IPS DF 4.7 (cell line): ENCODE measurements around the gene AFAP1L2.
"Not testable (repeated sequence)": the region's sequence is repeated elsewhere in the genome, so short reads cannot be mapped to it uniquely, and the experiment has no call there.

Experiments used
- DNase-seq: peaks from one replicate; pipeline ENCODE4 v3.0.0-alpha.2; 2013; ENCODE audit warnings: low spot score; ENCODE audit errors: extremely low read depth

The AFAP1L2 gene

GRCh38 chr10:114337510-114338462, 66.5 kb downstream of the AFAP1L2 start:
- DNase-seq, result no peak

- DNase-seq, result no peak
These were observed 67.3 kb downstream of the AFAP1L2 start for GRCh38 chr10:114336823-114337509.

GRCh38 chr10:114335614-114336013, 68.7 kb downstream of the AFAP1L2 start:
- DNase-seq, result no peak

GRCh38 chr10:114334301-114334700, 70.0 kb downstream of the AFAP1L2 start:
- no peak for DNase-seq

DNA sequence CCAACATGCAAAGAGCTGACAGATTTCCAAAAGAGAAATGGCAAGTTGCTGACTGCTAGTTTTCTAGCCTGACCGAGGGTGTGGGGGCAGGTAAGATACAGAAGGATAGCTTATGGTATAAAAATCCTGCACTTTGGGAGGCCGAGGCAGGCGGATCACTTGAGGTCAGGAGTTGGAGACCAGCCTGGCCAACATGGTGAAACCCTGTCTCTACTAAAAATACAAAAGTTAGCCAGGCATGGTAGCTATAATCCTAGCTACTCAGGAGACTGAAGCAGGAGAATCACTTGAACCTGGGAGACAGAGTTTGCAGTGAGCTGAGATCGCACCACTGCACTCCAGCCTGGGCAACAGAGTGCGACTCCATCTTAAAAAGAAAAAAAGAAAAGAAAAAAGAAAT, 70.9 kb downstream of the AFAP1L2 start:
- not testable (repeated sequence) for DNase-seq

DNA sequence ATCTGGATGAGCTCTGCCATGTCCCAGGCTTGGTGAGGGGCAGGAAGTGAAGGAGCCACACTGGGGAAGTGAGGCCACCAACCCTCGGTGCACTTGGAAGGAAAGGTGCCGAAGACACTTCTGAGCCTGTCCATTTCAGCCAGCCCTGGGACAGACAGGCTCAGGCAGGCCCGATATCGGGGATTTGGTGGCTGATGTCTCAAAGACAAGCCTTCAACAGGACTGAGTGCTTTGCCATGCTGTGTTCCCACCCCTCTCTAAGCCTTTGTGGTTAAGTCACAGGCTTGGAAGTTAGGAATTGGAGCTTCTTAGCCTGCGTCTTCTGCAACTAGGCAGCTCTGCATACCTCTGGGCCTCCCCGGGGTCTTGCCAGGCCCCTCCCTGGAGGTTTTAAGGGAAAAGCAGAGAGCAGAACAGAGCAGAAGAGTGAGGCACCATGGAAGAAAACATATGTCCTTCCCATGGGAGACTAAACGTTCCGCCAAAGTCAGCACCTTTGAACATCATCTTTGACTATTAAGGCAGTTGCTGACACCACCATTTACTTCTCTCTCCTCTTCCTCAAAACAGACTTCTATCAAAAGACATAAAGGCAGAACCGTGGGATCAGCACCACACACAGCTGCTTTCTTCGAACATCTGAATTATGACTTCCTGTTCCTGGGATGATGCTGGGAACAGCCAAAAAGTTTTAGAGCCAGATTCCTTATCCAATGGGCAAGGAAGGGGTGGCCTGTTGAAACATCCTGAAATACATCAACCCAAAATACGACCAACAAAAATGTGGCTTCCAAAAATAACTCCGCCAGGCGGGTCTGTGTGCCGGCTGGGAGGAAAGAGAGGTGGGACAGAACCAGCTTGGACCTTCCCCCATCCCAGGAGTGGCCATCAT, 71.8 kb downstream of the AFAP1L2 start:
- DNase-seq, result no peak

GRCh38 chr10:114329634-114330365, 74.5 kb downstream of the AFAP1L2 start:
- DNase-seq, result no peak

DNA sequence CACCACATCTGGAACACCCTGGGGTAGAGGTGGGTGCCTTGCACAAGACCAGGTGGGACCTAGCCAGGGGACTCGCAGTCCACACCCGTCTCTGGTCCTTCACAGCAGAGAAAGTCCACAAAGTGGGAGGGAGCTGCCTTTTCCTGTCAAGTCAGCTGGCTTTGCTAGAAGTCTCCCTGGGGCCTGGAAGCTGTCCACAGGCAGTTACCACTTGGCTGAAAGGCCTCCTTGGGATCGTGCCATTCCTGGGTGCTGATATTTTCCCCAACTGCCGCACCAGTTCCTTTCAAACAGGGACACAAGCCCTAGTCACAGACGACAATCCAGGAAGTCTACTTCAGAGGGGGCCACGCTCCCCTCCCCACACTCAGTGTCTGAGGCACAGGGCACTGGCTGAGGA, 75.4 kb downstream of the AFAP1L2 start:
- DNase-seq, result no peak

- DNase-seq, result no peak
These were observed 75.9 kb downstream of the AFAP1L2 start for GRCh38 chr10:114328441-114328812.

DNA sequence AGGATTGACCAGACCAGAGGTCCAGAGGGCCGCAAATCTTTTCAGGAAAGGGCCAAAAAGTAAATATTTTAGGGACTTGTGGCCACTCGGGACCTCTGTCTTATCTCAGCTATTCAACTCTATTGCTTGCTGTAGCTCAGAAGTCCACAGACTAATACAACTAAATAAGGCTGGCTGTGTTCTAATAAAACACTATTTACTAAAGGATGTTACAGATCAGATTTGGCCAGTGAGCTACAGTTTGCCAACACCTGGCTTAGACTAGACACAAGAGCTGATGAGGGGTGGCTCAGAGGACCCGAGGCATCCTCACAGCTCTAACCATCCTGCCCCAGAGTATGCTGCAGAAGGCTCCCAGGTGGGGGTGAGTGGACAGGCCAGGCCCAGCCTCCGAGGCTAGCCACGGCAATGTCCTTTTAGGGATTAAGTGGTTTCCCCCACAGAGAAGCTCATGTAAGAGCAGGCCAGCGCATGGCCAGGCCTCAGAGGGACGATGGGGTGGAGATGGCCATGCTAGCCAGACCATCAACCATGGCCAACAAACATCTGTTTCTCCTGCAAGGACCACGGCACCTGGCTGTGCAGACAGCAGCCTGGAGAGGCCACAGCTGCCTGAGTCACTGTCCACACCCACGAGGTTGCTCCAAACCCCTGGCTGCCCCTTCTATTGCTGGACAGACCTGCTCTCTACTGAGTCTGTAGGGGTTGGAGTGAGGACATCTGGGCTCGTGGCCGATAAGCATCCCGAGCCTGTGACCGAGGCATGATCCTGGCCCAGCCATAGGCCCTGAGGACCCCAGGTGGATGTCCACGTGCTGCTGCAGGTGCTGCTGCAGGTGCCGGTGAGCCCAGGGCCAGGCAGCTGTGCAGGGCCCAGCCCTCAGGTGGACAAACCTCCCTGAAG, 76.5 kb downstream of the AFAP1L2 start:
- no peak for DNase-seq

GRCh38 chr10:114326795-114327194, 77.5 kb downstream of the AFAP1L2 start:
- no peak for DNase-seq

DNA sequence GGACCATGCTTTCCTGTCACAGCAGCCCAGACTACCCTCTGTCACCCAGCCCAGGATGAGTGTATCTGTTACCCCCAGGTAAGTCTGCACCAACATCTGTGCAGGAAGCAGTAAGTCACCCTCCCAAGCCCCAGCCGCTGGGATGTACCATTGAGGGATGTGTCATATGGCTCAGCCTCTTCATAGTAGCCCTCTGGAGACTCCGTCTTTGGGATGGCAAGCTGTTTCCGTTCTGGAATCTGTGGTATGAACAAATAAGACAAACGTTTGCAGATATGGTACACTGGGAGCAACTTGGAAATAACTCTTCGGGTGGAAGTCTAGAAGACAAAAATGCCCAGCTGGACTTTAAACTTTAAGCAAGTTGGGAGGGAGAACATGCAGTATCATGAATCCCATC, 81.3 kb downstream of the AFAP1L2 start:
- no peak for DNase-seq

GRCh38 chr10:114322344-114322743, 82.0 kb downstream of the AFAP1L2 start:
- DNase-seq, result no peak

GRCh38 chr10:114320249-114321116, 83.8 kb downstream of the AFAP1L2 start:
- no peak for DNase-seq

DNA sequence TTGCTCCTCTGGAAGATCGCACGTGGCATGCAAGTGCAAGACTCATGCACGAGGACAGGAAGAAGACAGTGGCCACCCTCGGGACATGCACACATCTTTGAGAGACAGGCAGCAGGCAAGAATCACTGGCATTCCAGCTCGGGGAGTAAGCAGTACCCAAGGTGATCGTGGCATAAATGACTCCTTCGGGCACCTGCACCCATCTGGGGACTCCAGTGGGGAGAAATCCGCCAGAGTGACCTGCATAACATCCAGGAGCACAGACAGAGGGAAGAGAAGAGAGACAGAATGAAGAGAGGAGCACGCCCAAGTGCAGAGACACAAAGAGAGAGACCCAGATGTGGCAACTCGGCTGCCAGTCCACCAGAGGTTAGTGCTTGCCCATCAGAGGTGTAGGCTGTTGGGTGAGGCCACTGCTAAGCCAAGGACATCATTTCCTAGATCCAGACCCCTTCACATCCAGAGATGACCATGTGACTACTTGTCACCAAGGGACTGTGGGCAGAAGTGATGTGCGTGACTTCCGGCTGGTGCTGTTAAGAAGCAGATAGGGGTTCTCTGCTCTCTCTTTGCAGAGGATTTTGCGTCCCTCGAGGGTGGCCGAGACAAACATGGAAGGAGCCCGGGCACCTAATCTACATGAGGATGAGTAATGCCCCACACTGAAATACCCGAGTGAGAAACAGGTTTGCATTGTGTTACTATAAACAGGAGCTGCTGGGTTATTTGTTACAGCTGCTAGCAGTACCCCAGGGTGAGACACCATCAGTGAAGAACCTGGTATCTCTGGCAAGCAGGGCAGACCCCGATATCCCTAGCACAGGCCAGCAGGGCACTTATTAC, 84.7 kb downstream of the AFAP1L2 start:
- no peak for DNase-seq

DNA sequence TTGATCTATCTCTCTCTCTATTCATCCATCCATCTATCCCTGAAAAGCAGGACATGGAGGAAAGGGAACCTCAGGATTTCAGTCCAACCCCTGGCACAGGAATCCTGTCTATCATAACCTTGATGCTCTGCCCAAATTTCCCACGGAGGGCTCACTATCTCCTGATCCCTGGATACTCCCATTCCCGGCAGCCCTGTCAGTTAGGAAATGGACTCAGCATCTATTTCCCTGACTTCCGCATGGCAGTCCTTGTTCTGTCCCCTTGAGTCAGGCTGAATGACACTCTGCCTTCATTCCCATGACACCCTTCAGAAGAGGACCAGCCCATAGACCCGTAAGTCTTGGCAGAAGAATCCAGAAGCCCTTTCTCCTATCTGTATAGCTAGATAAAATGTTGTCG, 87.6 kb downstream of the AFAP1L2 start:
- DNase-seq, result no peak

DNA sequence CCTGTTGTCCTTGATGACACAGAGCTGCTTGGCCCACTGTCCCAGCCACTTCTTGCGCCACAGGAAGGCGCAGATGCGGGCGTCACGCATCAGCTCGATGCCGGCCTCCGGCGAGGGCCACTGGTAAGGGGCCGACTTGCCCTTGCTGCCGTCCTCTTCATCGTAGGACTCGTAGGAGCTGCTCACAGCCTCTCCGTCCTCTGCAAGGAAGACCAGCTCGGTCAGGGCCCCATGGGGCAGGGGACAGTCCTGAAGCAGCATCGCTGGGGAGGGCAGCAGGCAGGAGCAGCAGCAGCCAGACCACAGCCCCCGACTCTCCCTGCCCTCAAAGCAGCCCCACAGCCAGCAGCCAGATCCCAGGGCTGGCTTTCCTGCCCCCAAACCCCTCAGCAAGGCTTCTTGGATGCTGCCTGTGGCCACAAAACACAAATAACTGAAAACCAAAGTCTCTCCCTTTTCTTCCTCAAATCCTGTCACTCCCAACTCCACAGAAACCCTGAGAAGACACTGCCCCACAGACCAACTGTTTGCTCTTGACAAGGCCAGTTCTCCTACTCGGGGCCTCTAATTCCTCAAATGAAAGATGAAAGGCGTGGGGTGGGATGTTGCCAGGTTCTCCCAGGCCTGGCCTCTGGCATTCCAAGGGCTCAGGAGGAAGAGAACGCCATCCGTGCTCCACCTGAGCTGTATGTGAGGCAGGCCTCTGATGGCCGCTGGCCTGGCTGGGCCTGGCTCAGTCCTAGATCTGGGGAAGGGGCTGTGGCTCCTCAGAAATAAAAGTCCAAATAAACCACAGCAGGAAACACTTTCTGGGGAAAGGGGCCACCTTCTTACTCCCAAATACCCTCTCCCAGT, 88.5 kb downstream of the AFAP1L2 start:
- no peak for DNase-seq
